CD14-positive monocyte (primary cell): Measurements from ENCODE around the gene GPC5. TPM values are rescaled to one million over a fixed set of nuclear protein-coding genes. Genes with fewer than 3 reads are reported as not detected.

ENCODE experiments used
- DNase-seq, 3 donors: peaks; one replicate each; pipeline ENCODE4 v3.0.0-alpha.2; 2011 to 2022
- H2AFZ ChIP-seq: 2 replicates; pipeline ENCODE4 v1.6.0; 2012; ENCODE audit warnings: mild to moderate bottlenecking, low read depth, low read length, inconsistent platforms; ENCODE audit not compliant: insufficient read depth, poor library complexity, severe bottlenecking
- H3K27ac ChIP-seq, 2 donors: 1 replicate in 1 of 2; 2 replicates in 1 of 2; pipeline ENCODE4 v1.5.1; 2012 to 2013; ENCODE audit warnings: low read length in 2 of 2, control low read depth in 1 of 2, inconsistent platforms in 1 of 2, low read depth in 1 of 2, mild to moderate bottlenecking in 1 of 2
- H3K27me3 ChIP-seq, 2 donors: one replicate each; pipeline versions ENCODE4 v1.6.0 to v1.6.1; 2011 to 2013; ENCODE audit warnings: low read length in 2 of 2; ENCODE audit not compliant: control insufficient read depth in 2 of 2, insufficient read depth in 2 of 2
- H3K36me3 ChIP-seq, 2 donors: replicated peaks in 1 of 2; 1 replicate in 1 of 2; 2 replicates in 1 of 2; pipeline versions ENCODE4 v1.5.1 to v1.6.1; 2012 to 2013; ENCODE audit warnings: low read length in 2 of 2, control low read depth in 1 of 2, inconsistent platforms in 1 of 2, mild to moderate bottlenecking in 1 of 2; ENCODE audit not compliant: insufficient read depth in 2 of 2, control insufficient read depth in 1 of 2
- H3K4me1 ChIP-seq, 2 donors: 1 replicate in 1 of 2; 2 replicates in 1 of 2; pipeline versions ENCODE4 v1.5.1 to v1.6.1; 2012 to 2013; ENCODE audit warnings: low read length in 2 of 2, control low read depth in 1 of 2, inconsistent platforms in 1 of 2, mild to moderate bottlenecking in 1 of 2, moderate library complexity in 1 of 2; ENCODE audit not compliant: insufficient read depth in 2 of 2, control insufficient read depth in 1 of 2
- H3K4me2 ChIP-seq: replicated peaks from 2 replicates; pipeline ENCODE3; 2012; ENCODE audit warnings: low read length, moderate library complexity, mild to moderate bottlenecking; ENCODE audit not compliant: poor library complexity, severe bottlenecking; ENCODE audit errors: extremely low read depth
- H3K4me3 ChIP-seq, 3 experiments: fragments of 200-600 bp in 1 of 3; sonication (generic) in 1 of 3; replicated peaks in 1 of 3; 1 replicate in 2 of 3; 2 replicates in 1 of 3; pipeline ENCODE4 v1.5.1; 2011 to 2013; ENCODE audit warnings: low read length in 3 of 3, mild to moderate bottlenecking in 3 of 3, control low read depth in 2 of 3, low read depth in 2 of 3, inconsistent platforms in 1 of 3, moderate library complexity in 1 of 3
- H3K79me2 ChIP-seq: 2 replicates; pipeline ENCODE4 v1.6.0; 2012; ENCODE audit warnings: mild to moderate bottlenecking, control low read depth, inconsistent platforms, low read length, moderate library complexity; ENCODE audit not compliant: insufficient read depth
- H3K9ac ChIP-seq: 2 replicates; pipeline ENCODE4 v1.6.0; 2017; ENCODE audit warnings: low read length, mild to moderate bottlenecking; ENCODE audit not compliant: insufficient read depth, poor library complexity, severe bottlenecking
- H3K9me3 ChIP-seq, 2 donors: replicated peaks in 1 of 2; 1 replicate in 1 of 2; 2 replicates in 1 of 2; pipeline versions ENCODE4 v1.5.1 to v1.6.1; 2012 to 2013; ENCODE audit warnings: low read length in 2 of 2, control low read depth in 1 of 2; ENCODE audit not compliant: control insufficient read depth in 1 of 2, insufficient read depth in 1 of 2
- H4K20me1 ChIP-seq: 2 replicates; pipeline ENCODE4 v1.6.0; 2012; ENCODE audit warnings: mild to moderate bottlenecking, low read length, control low read depth, moderate library complexity; ENCODE audit not compliant: insufficient read depth
- H3K27ac Mint-ChIP-seq, 7 donors: one replicate each; pipeline ENCODE4 v1.8.0; 2020; ENCODE audit warnings: mild to moderate bottlenecking in 7 of 7, mixed read lengths in 7 of 7, moderate library complexity in 6 of 7, inconsistent platforms in 2 of 7
- H3K27me3 Mint-ChIP-seq, 3 donors: one replicate each; pipeline ENCODE4 v1.8.0; 2021 to 2022; ENCODE audit warnings: low read depth in 3 of 3, mild to moderate bottlenecking in 3 of 3, mixed read lengths in 3 of 3, moderate library complexity in 3 of 3, inconsistent platforms in 1 of 3
- H3K36me3 Mint-ChIP-seq, 2 donors: one replicate each; pipeline ENCODE4 v1.8.0; 2020; ENCODE audit warnings: mixed read lengths in 2 of 2, inconsistent platforms in 1 of 2, mild to moderate bottlenecking in 1 of 2
- H3K4me1 Mint-ChIP-seq: one replicate; pipeline ENCODE4 v1.8.0; 2020; ENCODE audit warnings: mild to moderate bottlenecking, mixed read lengths
- H3K4me3 Mint-ChIP-seq, 2 donors: one replicate each; pipeline ENCODE4 v1.8.0; 2020; ENCODE audit warnings: mild to moderate bottlenecking in 2 of 2, mixed read lengths in 2 of 2, moderate library complexity in 1 of 2
- H3K9me3 Mint-ChIP-seq, 7 donors: one replicate each; pipeline ENCODE4 v1.8.0; 2020 to 2022; ENCODE audit warnings: mixed read lengths in 7 of 7, mild to moderate bottlenecking in 6 of 7, moderate library complexity in 6 of 7, inconsistent platforms in 2 of 7
- CTCF ChIP-seq: fragments of 200-600 bp; IDR thresholded peaks from one replicate; pipeline ENCODE4 v1.8.0; 2022; ENCODE audit warnings: antibody characterized with exemption, mild to moderate bottlenecking
- WGBS: methylation state at CpG from one replicate; pipeline ENCODE4 v1.1.5; 2013; ENCODE audit warnings: missing lambda C conversion rate; ENCODE audit not compliant: insufficient coverage; 5-methylcytosine and 5-hydroxymethylcytosine counted together
- intact Hi-C, 2 donors: fragments of 100-400 bp; cut with micrococcal nuclease; formaldehyde crosslinking; loops; one replicate each; pipeline versions ENCODE4 v1.15.0 to v1.15.1; 2023
- polyA plus RNA-seq, 3 donors: library from polyadenylated mRNA; depleted of rRNA in 1 of 3; unstranded in 2 of 3; stranded (reverse) in 1 of 3; fragments of 300-500 nt in 2 of 3; fragments of >200 nt in 1 of 3; fragmentation: Illumina TruSeq in 2 of 3; gene quantifications; 1 replicate in 2 of 3; 2 replicates in 1 of 3; pipeline ENCODE4 v1.2.3, GENCODE V29; 2012 to 2021

Gene GPC5
- polyA plus RNA-seq, 3 donors: not detected

- Mint-ChIP-seq H3K4me3 (no peak overlapping the region), H3K9me3 (peaks cover 0 to 5% (median 0%) of the 10 kb centered on the region in 7 donors), H3K27me3 (no peaks in the 10 kb centered on the region), H3K27ac (no peak overlapping the region), H3K4me1 (no peaks in the 10 kb centered on the region), H3K36me3 (no peaks in the 10 kb centered on the region)
- no peak overlapping the region for H3K4me2 ChIP-seq
- H3K27me3 ChIP-seq: no peaks in the 10 kb centered on the region
- TF ChIP-seq CTCF: no peak
- H3K27ac ChIP-seq: no peak overlapping the region
- H3K9me3 ChIP-seq: peaks cover 0 to 3% of the 10 kb centered on the region in 2 donors
- no peak for DNase-seq
- H3K9ac ChIP-seq: no peak overlapping the region
- no peaks in the 10 kb centered on the region for H3K4me1 ChIP-seq
- no peaks in the 10 kb centered on the region for H3K79me2 ChIP-seq
- H3K36me3 ChIP-seq: no peaks in the 10 kb centered on the region
- H2AFZ ChIP-seq: no peak overlapping the region
- intact Hi-C loops: no loop called here
- no peak overlapping the region for H3K4me3 ChIP-seq
- no peaks in the 10 kb centered on the region for H4K20me1 ChIP-seq
Observed at GRCh38 chr13:91802957-91803356, 404.5 kb downstream of the GPC5 start.

- Histone ChIP-seq H3K4me1 (no peaks in the 10 kb centered on the region), H3K9me3 (no peaks in the 10 kb centered on the region), H3K4me2 (no peak overlapping the region), H3K9ac (no peak overlapping the region), H3K4me3 (no peak overlapping the region), H4K20me1 (no peaks in the 10 kb centered on the region), H3K27me3 (no peaks in the 10 kb centered on the region), H3K27ac (no peak overlapping the region), H3K79me2 (no peaks in the 10 kb centered on the region), H2AFZ (no peak overlapping the region), H3K36me3 (no peaks in the 10 kb centered on the region)
- peaks cover 0 to 3% (median 0%) of the 10 kb centered on the region in 7 donors for H3K9me3 Mint-ChIP-seq
- intact Hi-C loops: no loop called here
- no peaks in the 10 kb centered on the region for H3K27me3 Mint-ChIP-seq
- TF ChIP-seq CTCF: no peak
- no peak for DNase-seq
- H3K27ac Mint-ChIP-seq: no peak overlapping the region
- H3K36me3 Mint-ChIP-seq: no peaks in the 10 kb centered on the region
- H3K4me1 Mint-ChIP-seq: no peaks in the 10 kb centered on the region
- no peak overlapping the region for H3K4me3 Mint-ChIP-seq
- WGBS: no CpG with 5 or more reads among the region's 1 CpG
Observed at GRCh38 chr13:91804724-91805123, 406.3 kb downstream of the GPC5 start.
